Body of pancreas (tissue), 4 donors: Measurements from ENCODE around the gene PAK4.

ENCODE experiments used
- POLR2A ChIP-seq, 3 donors: fragments of 450-650 bp; IDR thresholded peaks; one replicate each; pipeline ENCODE4 v1.6.1; 2016; ENCODE audit warnings: antibody characterized with exemption in 3 of 3, mild to moderate bottlenecking in 2 of 3
- TF ChIP-seq, protein P1 (sequence below), 7 experiments: fragments of 450-650 bp in 4 of 7; fragments of 200-600 bp in 3 of 7; sonication (generic) in 3 of 7; IDR thresholded peaks; one replicate each; pipeline ENCODE4 v1.5.1; 2016 to 2019; ENCODE audit warnings: antibody characterized with exemption in 7 of 7

GRCh38 chr19:39100500-39101166, 25.0 kb upstream of the PAK4 start:
- TF ChIP-seq, protein P1, sequence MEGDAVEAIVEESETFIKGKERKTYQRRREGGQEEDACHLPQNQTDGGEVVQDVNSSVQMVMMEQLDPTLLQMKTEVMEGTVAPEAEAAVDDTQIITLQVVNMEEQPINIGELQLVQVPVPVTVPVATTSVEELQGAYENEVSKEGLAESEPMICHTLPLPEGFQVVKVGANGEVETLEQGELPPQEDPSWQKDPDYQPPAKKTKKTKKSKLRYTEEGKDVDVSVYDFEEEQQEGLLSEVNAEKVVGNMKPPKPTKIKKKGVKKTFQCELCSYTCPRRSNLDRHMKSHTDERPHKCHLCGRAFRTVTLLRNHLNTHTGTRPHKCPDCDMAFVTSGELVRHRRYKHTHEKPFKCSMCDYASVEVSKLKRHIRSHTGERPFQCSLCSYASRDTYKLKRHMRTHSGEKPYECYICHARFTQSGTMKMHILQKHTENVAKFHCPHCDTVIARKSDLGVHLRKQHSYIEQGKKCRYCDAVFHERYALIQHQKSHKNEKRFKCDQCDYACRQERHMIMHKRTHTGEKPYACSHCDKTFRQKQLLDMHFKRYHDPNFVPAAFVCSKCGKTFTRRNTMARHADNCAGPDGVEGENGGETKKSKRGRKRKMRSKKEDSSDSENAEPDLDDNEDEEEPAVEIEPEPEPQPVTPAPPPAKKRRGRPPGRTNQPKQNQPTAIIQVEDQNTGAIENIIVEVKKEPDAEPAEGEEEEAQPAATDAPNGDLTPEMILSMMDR (IDR thresholded peaks at IDR 0.05), result no peak
- TF ChIP-seq POLR2A (IDR thresholded peaks at IDR 0.05), result no peak
